H9 (cell line): ENCODE results near the gene FGFR4. TPM values are rescaled to one million over a fixed set of nuclear protein-coding genes. Genes with fewer than 3 reads are reported as not detected.

ENCODE experiments used
- DNase-seq: peaks from one replicate; pipeline ENCODE4 v3.0.0-alpha.2; 2017
- H2AFZ ChIP-seq: one replicate; pipeline ENCODE4 v1.6.1; 2013; ENCODE audit warnings: mild to moderate bottlenecking, low read length, control low read depth, moderate library complexity
- H2AK5ac ChIP-seq: 2 replicates; pipeline ENCODE4 v1.6.1; 2013; ENCODE audit warnings: low read length, control low read depth, mixed read lengths; ENCODE audit not compliant: insufficient read length
- H2BK120ac ChIP-seq: one replicate; pipeline ENCODE4 v1.6.1; 2013; ENCODE audit warnings: low read depth, mild to moderate bottlenecking, low read length, control low read depth, inconsistent platforms; ENCODE audit not compliant: poor library complexity, severe bottlenecking
- H2BK12ac ChIP-seq: 2 replicates; pipeline ENCODE4 v1.6.1; 2013; ENCODE audit warnings: low read length, control low read depth, mixed read lengths, low read depth; ENCODE audit not compliant: insufficient read length
- H2BK15ac ChIP-seq: 2 replicates; pipeline ENCODE4 v1.6.1; 2013; ENCODE audit warnings: low read depth, low read length, control low read depth
- H2BK20ac ChIP-seq: one replicate; pipeline ENCODE4 v1.6.1; 2013; ENCODE audit warnings: low read depth, mild to moderate bottlenecking, low read length, control low read depth, inconsistent platforms; ENCODE audit not compliant: poor library complexity, severe bottlenecking
- H2BK5ac ChIP-seq: 2 replicates; pipeline ENCODE4 v1.6.1; 2013; ENCODE audit warnings: low read length, control low read depth, mixed read lengths; ENCODE audit not compliant: insufficient read length
- H3K14ac ChIP-seq: 2 replicates; pipeline ENCODE4 v1.6.1; 2013; ENCODE audit warnings: low read length, control low read depth; ENCODE audit not compliant: insufficient read depth
- H3K18ac ChIP-seq: 2 replicates; pipeline ENCODE4 v1.6.1; 2013; ENCODE audit warnings: low read depth, mild to moderate bottlenecking, mixed read lengths, low read length, control low read depth; ENCODE audit not compliant: insufficient read length
- H3K23ac ChIP-seq: 2 replicates; pipeline ENCODE4 v1.6.1; 2013; ENCODE audit warnings: low read length, control low read depth, mixed read lengths, low read depth; ENCODE audit not compliant: insufficient read length
- H3K23me2 ChIP-seq: 2 replicates; pipeline ENCODE4 v1.6.1; 2013; ENCODE audit warnings: low read depth, mild to moderate bottlenecking, mixed read lengths, low read length, control low read depth; ENCODE audit not compliant: insufficient read length, poor library complexity, severe bottlenecking
- H3K27ac ChIP-seq: 2 replicates; pipeline ENCODE4 v1.5.1; 2013; ENCODE audit warnings: low read length, control low read depth, mixed read lengths, low read depth; ENCODE audit not compliant: insufficient read length
- H3K27me3 ChIP-seq: 2 replicates; pipeline ENCODE4 v1.6.1; 2013; ENCODE audit warnings: low read length, control low read depth, inconsistent platforms; ENCODE audit not compliant: insufficient read depth
- H3K4ac ChIP-seq: 2 replicates; pipeline ENCODE4 v1.6.1; 2013; ENCODE audit warnings: low read depth, mild to moderate bottlenecking, control low read depth, inconsistent platforms, low read length, moderate library complexity
- H3K4me1 ChIP-seq: 2 replicates; pipeline ENCODE4 v1.6.1; 2013; ENCODE audit warnings: low read length, control low read depth, inconsistent platforms; ENCODE audit not compliant: insufficient read depth
- H3K4me2 ChIP-seq: 2 replicates; pipeline ENCODE4 v1.6.1; 2013; ENCODE audit warnings: low read length, control low read depth, mixed read lengths; ENCODE audit not compliant: insufficient read length, insufficient read depth
- H3K56ac ChIP-seq: 2 replicates; pipeline ENCODE4 v1.6.1; 2013; ENCODE audit warnings: low read depth, mild to moderate bottlenecking, mixed read lengths, low read length, control low read depth; ENCODE audit not compliant: insufficient read length
- H3K79me1 ChIP-seq: 2 replicates; pipeline ENCODE4 v1.6.1; 2013; ENCODE audit warnings: low read depth, mild to moderate bottlenecking, moderate library complexity, low read length, control low read depth, inconsistent platforms; ENCODE audit not compliant: insufficient read depth, poor library complexity, severe bottlenecking
- H3K79me2 ChIP-seq: 2 replicates; pipeline ENCODE4 v1.6.1; 2013; ENCODE audit warnings: low read length, control low read depth, inconsistent platforms; ENCODE audit not compliant: insufficient read depth
- H3K9ac ChIP-seq: 2 replicates; pipeline ENCODE4 v1.6.1; 2013; ENCODE audit warnings: low read length, control low read depth, mixed read lengths; ENCODE audit not compliant: insufficient read length; ENCODE audit errors: extremely low read depth
- H3K9me3 ChIP-seq: one replicate; pipeline ENCODE4 v1.6.1; 2013; ENCODE audit warnings: low read depth, low read length, inconsistent platforms; ENCODE audit not compliant: control insufficient read depth
- H3T11ph ChIP-seq: one replicate; pipeline ENCODE4 v1.6.1; 2013; ENCODE audit warnings: mild to moderate bottlenecking, low read length, control low read depth, inconsistent platforms
- H4K20me1 ChIP-seq: one replicate; pipeline ENCODE4 v1.6.1; 2013; ENCODE audit not compliant: control insufficient read depth, insufficient read length, insufficient read depth
- H4K5ac ChIP-seq: 2 replicates; pipeline ENCODE4 v1.6.1; 2013; ENCODE audit warnings: low read depth, mild to moderate bottlenecking, mixed read lengths, low read length, control low read depth; ENCODE audit not compliant: insufficient read length
- H4K8ac ChIP-seq: replicated peaks from 2 replicates; pipeline ENCODE4 v1.6.1; 2013; ENCODE audit warnings: low read length, control low read depth, mixed read lengths, low read depth; ENCODE audit not compliant: insufficient read length
- H4K91ac ChIP-seq: 2 replicates; pipeline ENCODE4 v1.6.1; 2013; ENCODE audit warnings: low read depth, mild to moderate bottlenecking, moderate library complexity, mixed read lengths, low read length, control low read depth; ENCODE audit not compliant: insufficient read length
- H3K27ac Mint-ChIP-seq, 3 experiments: 2 replicates in 2 of 3; 3 replicates in 1 of 3; pipeline ENCODE4 v1.8.0; 2020 to 2021; ENCODE audit warnings: mixed read lengths in 3 of 3, mild to moderate bottlenecking in 1 of 3, moderate library complexity in 1 of 3
- H3K27me3 Mint-ChIP-seq: 2 replicates; pipeline ENCODE4 v1.8.0; 2021; ENCODE audit warnings: low read depth, mild to moderate bottlenecking, moderate library complexity, mixed read lengths
- H3K36me3 Mint-ChIP-seq, 3 experiments: 2 replicates in 2 of 3; 3 replicates in 1 of 3; pipeline ENCODE4 v1.8.0; 2020 to 2021; ENCODE audit warnings: low read depth in 3 of 3, mixed read lengths in 3 of 3; ENCODE audit not compliant: insufficient read depth in 1 of 3
- H3K4me1 Mint-ChIP-seq, 2 experiments: 2 replicates each; pipeline ENCODE4 v1.8.0; 2020; ENCODE audit warnings: mixed read lengths in 2 of 2
- H3K4me3 Mint-ChIP-seq, 2 experiments: 2 replicates in 1 of 2; 3 replicates in 1 of 2; pipeline ENCODE4 v1.8.0; 2020 to 2021; ENCODE audit warnings: mild to moderate bottlenecking in 2 of 2, mixed read lengths in 2 of 2, moderate library complexity in 1 of 2
- H3K9me3 Mint-ChIP-seq, 2 experiments: 2 replicates in 1 of 2; 3 replicates in 1 of 2; pipeline ENCODE4 v1.8.0; 2020; ENCODE audit warnings: mild to moderate bottlenecking in 2 of 2, mixed read lengths in 2 of 2, moderate library complexity in 1 of 2
- CTCF ChIP-seq: fragments of 200-600 bp; sonication (generic); conservative IDR thresholded peaks from 3 replicates; pipeline ENCODE4 v1.8.0; 2021; ENCODE audit warnings: antibody characterized with exemption, mild to moderate bottlenecking
- WGBS: extraction: QIAGEN DNeasy Blood & Tissue Kit; methylation state at CpG from one replicate; pipeline ENCODE4 v1.1.7; 2013; ENCODE audit warnings: missing lambda C conversion rate, low lambda C conversion rate, mixed read lengths; ENCODE audit not compliant: insufficient read length; ENCODE audit errors: extremely low coverage; 5-methylcytosine and 5-hydroxymethylcytosine counted together
- total RNA-seq: library from RNA; stranded (reverse); gene quantifications from 2 replicates; pipeline ENCODE4 v1.2.1, GENCODE V29; 2021

Gene FGFR4
- total RNA-seq, 1 experiment from 2014 or later: 52.8 TPM

- Histone ChIP-seq H3K79me2 (peaks cover 2% of the 10 kb centered on the region; the same call in 1 of the 2 replicates), H2BK120ac (no peak overlapping the region), H4K20me1 (no peaks in the 10 kb centered on the region), H3K9me3 (no peaks in the 10 kb centered on the region), H3K79me1 (no peaks in the 10 kb centered on the region), H3K4me2 (no peak overlapping the region), H4K91ac (no peak overlapping the region), H2BK5ac (no peak overlapping the region), H3T11ph (no peak overlapping the region), H3K23me2 (no peaks in the 10 kb centered on the region), H3K9ac (no peak overlapping the region), H3K56ac (no peak overlapping the region), H2BK15ac (no peak overlapping the region), H3K14ac (no peak overlapping the region), H4K5ac (no peak overlapping the region), H4K8ac (no peak overlapping the region), H2AFZ (no peak overlapping the region), H3K27me3 (no peaks in the 10 kb centered on the region), H3K4me1 (peaks cover 8% of the 10 kb centered on the region), H3K18ac (no peak overlapping the region), H2BK12ac (no peak overlapping the region), H2AK5ac (no peak overlapping the region), H3K27ac (no peak overlapping the region), H3K23ac (no peak overlapping the region), H3K4ac (no peak overlapping the region), H2BK20ac (no peak overlapping the region)
- no peaks in the 10 kb centered on the region; a peak in 1 of 5 replicates for H3K9me3 Mint-ChIP-seq
- DNase-seq: no peak
- WGBS: no CpG with 5 or more reads among the region's 4 CpGs
- TF ChIP-seq CTCF: no peak
- H3K4me3 Mint-ChIP-seq: no peak overlapping the region
- H3K27me3 Mint-ChIP-seq: no peaks in the 10 kb centered on the region; the same call in 1 of the 2 replicates
- H3K27ac Mint-ChIP-seq: no peak overlapping the region
- H3K36me3 Mint-ChIP-seq: peaks cover 2 to 4% (median 3%) of the 10 kb centered on the region in 3 experiments; a peak in 3 of 7 replicates
- peaks cover 26 to 29% of the 10 kb centered on the region in 2 experiments for H3K4me1 Mint-ChIP-seq
These were observed 3.4 kb upstream of the FGFR4 start for GRCh38 chr5:177083357-177083756.
